ENCODE results near the gene SPRR1B.

DNA sequence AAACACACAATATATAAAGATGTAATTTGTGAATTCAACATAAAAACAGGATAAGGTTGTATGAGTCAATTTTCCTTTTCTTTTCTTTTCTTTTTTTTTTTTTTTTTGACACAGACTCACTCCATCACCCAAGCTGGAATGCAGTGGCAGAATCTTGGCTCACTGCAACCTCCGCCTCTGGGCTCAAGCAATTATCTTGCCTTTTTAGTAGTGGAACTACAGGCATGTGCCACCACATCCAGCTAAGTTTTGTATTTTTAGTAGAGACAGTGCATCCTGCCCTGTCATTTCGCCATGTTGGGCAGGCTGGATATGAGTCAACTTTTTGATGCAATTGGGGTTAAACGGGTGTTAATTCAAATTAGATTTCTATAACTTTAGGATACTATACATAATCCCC, 50.7 kb downstream of the SPRR1B start:
- TF ChIP-seq POLR2A (IDR thresholded peaks at IDR 0.05) (no peak), CTCF (IDR thresholded peaks at IDR 0.05) (no peak)
